ENCODE measurements around the gene DYNC2I2.

DNA sequence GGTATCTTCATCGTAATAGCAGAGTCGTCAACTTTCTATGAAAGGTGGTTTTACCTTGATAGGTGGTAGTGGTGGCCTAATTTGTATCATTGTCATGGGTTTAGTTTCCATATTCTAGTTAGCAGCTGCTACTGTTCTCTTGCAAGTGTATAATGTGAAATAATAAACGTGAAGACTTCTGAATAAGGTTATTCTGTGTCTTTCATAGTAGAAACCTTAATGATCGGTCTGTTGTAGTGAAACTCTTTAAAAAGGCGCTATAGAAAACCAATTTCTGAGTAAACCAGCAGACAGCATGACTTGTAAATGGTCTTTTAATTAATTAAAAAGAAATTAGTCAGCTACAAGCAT is 34.0 kb upstream of the DYNC2I2 start:
- TF ChIP-seq, protein P1, sequence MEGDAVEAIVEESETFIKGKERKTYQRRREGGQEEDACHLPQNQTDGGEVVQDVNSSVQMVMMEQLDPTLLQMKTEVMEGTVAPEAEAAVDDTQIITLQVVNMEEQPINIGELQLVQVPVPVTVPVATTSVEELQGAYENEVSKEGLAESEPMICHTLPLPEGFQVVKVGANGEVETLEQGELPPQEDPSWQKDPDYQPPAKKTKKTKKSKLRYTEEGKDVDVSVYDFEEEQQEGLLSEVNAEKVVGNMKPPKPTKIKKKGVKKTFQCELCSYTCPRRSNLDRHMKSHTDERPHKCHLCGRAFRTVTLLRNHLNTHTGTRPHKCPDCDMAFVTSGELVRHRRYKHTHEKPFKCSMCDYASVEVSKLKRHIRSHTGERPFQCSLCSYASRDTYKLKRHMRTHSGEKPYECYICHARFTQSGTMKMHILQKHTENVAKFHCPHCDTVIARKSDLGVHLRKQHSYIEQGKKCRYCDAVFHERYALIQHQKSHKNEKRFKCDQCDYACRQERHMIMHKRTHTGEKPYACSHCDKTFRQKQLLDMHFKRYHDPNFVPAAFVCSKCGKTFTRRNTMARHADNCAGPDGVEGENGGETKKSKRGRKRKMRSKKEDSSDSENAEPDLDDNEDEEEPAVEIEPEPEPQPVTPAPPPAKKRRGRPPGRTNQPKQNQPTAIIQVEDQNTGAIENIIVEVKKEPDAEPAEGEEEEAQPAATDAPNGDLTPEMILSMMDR (conservative IDR thresholded peaks at IDR 0.05; ENCODE audit: low read length), result no peak
- no peak for TF ChIP-seq EZH2phosphoT487 (IDR thresholded peaks at IDR 0.05; ENCODE audit: borderline replicate concordance, low read depth, low read length)

Data from OCI-LY7 (cell line).